HG03442 (cell line): ENCODE data around the gene HOMEZ.
"Not testable (repeated sequence)": the region's sequence is repeated elsewhere in the genome, so short reads cannot be mapped to it uniquely, and the experiment has no call there.

Experiments
- ATAC-seq: cut with Tn5 transposase; IDR thresholded peaks from one replicate; pipeline ENCODE4 v1.9.1; 2021; ENCODE audit warnings: mild to moderate bottlenecking, moderate library complexity; ENCODE audit not compliant: unreplicated experiment

The HOMEZ gene

GRCh38 chr14:23228812-23229211 is 57.1 kb downstream of the HOMEZ start:
- ATAC-seq: no peak

GRCh38 chr14:23227566-23227965 is 58.4 kb downstream of the HOMEZ start:
- no peak for ATAC-seq

- ATAC-seq: not testable (repeated sequence)
Observed at GRCh38 chr14:23224958-23225357, 61.0 kb downstream of the HOMEZ start.
